ENCODE measurements around the gene IL1R1. TPM values are rescaled to one million over a fixed set of nuclear protein-coding genes. Genes with fewer than 3 reads are reported as not detected.
A peak's percentile ranks its signal among the peaks of the same experiment; 100 is the strongest.

IL1R1 gene
- total RNA-seq, 4 donors from 2014 or later = 20.0 to 157 (median 38.9) TPM

DNA sequence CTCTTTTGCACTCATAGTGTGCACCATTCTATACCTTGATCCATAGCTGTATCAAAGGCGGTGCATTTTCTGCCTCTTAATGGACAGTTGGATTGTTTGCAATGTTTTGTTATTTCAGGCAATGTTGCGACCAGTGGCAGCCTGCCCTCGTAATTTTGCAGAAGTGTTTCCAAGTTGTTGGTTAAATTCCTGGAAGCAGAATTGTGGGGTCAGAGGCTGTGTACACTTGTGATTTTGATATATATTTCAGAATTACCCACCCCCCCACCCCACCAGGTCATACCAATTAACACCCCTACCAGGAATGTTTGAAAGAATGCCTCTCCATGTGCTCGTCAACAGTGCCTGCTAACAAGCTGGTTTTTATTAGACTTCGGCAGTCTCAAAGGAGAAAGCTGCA is 32.4 kb upstream of the IL1R1 start:
- Histone ChIP-seq H3K4me3 (no peak overlapping the region), H3K9me3 (no peaks in the 10 kb centered on the region), H3K36me3 (no peaks in the 10 kb centered on the region), H3K4me1 (no peaks in the 10 kb centered on the region), H3K27me3 (no peaks in the 10 kb centered on the region), H3K27ac (no peak overlapping the region)
- DNase-seq = no peak
- TF ChIP-seq, protein P1, sequence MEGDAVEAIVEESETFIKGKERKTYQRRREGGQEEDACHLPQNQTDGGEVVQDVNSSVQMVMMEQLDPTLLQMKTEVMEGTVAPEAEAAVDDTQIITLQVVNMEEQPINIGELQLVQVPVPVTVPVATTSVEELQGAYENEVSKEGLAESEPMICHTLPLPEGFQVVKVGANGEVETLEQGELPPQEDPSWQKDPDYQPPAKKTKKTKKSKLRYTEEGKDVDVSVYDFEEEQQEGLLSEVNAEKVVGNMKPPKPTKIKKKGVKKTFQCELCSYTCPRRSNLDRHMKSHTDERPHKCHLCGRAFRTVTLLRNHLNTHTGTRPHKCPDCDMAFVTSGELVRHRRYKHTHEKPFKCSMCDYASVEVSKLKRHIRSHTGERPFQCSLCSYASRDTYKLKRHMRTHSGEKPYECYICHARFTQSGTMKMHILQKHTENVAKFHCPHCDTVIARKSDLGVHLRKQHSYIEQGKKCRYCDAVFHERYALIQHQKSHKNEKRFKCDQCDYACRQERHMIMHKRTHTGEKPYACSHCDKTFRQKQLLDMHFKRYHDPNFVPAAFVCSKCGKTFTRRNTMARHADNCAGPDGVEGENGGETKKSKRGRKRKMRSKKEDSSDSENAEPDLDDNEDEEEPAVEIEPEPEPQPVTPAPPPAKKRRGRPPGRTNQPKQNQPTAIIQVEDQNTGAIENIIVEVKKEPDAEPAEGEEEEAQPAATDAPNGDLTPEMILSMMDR (IDR thresholded peaks at IDR 0.05) = no peak
- TF ChIP-seq POLR2A (IDR thresholded peaks at IDR 0.05) = no peak

DNA sequence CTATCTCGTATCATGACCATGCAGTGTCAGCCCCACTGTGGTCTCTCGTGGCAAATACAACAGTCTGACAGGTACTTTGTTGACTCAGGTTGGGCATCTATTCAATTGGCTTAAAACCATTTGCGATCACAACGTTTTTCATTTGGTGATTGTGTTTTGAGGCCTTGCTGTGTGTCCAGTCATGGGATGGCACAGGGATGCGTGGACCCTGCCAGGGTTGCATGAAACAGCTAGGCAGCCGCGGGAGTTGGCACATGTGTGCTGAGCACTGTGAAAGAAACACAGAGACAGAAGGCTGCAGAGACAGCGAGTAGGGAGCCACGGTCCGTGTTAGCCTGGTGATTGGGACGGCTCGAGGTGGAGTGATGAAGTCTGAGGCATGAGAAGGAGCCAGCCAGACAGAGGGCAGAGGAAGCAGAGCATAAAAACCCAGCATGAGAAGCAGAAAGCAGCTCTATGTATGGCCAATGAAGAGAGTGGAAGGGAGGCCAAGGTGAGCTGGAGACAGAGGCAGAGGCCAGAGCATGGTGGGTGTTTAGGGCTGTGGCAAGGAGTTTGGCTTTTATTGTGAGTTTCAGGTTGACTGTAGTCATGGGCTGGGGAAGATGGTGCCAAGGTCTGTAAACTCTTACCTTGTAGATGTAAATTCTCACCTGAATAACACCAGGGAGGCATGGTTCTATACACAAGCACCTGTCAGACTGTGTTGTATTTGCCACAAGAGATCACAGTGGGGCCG is 31.8 kb upstream of the IL1R1 start:
- Histone ChIP-seq H3K4me1 (no peaks in the 10 kb centered on the region), H3K27ac (no peak overlapping the region), H3K9me3 (no peaks in the 10 kb centered on the region), H3K36me3 (no peaks in the 10 kb centered on the region), H3K4me3 (no peak overlapping the region), H3K27me3 (no peaks in the 10 kb centered on the region)
- no peak for DNase-seq
- TF ChIP-seq, protein P1 (IDR thresholded peaks at IDR 0.05) = no peak
- TF ChIP-seq POLR2A (IDR thresholded peaks at IDR 0.05) = no peak

DNA sequence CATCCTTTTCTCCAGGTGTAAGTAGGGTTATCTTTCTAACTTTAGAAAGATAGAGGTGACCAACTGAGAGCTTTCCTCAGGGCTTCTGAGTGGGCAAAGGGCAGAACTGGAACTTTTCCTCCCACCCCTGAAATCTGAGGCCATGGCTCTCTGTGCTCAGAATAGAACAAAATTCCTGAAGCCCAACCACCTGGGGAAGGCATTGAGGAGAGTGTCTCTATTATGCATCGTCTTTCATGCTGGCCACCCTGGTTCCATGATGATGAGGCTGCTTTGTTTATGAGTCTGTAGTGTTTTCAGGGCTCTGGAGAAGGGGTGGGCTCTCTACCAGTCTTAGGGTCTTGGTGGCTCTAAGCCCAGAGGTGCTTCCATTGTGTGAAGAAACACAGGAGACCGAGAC is 30.7 kb upstream of the IL1R1 start:
- Histone ChIP-seq H3K27ac (peak overlapping the region in 1 of 4 donors; percentile 10), H3K27me3 (no peaks in the 10 kb centered on the region)

DNA sequence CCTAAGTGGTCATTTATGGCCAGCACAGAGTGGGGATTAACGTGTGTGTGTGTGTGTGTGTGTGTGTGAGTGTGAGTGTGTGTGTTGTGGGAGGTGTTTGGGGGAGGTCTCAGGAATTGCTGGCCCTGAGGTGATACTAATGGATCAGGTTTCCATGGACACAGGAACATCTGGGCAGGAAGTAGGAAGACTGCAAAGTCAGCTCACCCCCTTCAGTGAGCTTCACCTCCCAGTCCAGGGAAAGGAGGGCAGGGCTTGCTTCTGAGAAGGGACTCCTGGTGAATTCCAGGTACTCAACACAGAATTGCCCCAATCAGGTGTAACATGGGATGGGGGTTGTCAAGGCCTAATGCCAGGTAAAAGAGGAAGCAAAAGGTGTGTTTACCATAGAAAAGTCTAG is 30.3 kb upstream of the IL1R1 start:
- Histone ChIP-seq H3K27me3 (no peaks in the 10 kb centered on the region), H3K9me3 (no peaks in the 10 kb centered on the region), H3K4me1 (no peaks in the 10 kb centered on the region), H3K4me3 (no peak overlapping the region), H3K27ac (peak overlapping the region in 1 of 4 donors; percentile 10), H3K36me3 (no peaks in the 10 kb centered on the region)
- TF ChIP-seq, protein P1 (IDR thresholded peaks at IDR 0.05) = no peak
- no peak for TF ChIP-seq POLR2A (IDR thresholded peaks at IDR 0.05)
- DNase-seq = no peak

More for the DNA sequence above, 30.7 kb upstream of the IL1R1 start:
- TF ChIP-seq POLR2A (IDR thresholded peaks at IDR 0.05) = no peak
- TF ChIP-seq, protein P1 (IDR thresholded peaks at IDR 0.05) = no peak
- H3K36me3 ChIP-seq = no peaks in the 10 kb centered on the region
- H3K9me3 ChIP-seq = no peaks in the 10 kb centered on the region
- H3K4me1 ChIP-seq = no peaks in the 10 kb centered on the region
- H3K4me3 ChIP-seq = no peak overlapping the region
- DNase-seq = no peak

DNA sequence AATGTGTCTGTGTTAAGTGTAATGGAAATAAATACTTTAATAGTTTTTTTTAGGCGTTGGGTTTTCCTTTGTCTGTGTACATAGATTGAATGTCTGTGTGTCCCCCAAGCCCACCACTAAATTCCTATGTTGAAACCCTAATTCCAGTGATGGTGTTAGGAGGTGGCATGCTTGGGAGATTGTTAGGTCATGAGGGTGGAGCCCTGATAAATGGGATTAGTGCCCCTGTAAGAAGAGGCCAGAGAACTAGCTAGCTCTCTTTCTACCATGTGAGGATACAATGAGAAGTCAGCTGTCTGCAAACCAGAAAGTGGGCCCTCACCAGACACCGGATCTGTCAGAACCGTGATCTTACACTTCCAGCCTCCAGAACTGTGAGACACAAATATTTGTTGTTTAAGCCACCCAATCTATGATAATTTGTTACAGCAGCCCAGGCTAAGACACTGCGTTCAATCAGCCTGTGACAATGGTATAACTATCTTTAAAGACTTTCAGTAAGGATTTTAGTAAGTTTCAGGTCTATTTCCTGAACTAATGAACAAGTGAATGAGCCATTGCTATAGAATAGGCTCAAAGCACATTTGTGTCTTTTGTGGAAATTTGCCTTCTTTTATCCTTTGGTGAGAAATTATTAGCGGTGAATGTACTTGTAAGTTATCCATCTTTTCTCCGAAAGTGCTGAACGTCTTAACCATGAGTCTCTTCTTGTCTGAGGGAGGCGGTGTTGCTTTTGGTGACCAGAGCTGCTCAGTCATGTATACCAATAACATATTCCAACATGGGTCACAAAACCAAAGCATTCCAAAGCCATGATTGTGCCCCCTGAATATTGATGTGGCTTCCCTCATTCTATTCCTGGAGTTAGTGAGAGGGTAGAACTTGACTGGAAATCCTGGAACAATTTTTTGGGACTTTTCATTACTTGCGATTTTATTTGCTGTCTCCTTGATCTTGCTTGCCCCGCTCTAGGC is 29.6 kb upstream of the IL1R1 start:
- no peaks in the 10 kb centered on the region for H3K36me3 ChIP-seq
- no peaks in the 10 kb centered on the region for H3K27me3 ChIP-seq
- no peaks in the 10 kb centered on the region for H3K9me3 ChIP-seq
- no peak overlapping the region for H3K4me3 ChIP-seq
- H3K4me1 ChIP-seq = no peaks in the 10 kb centered on the region
- no peak for DNase-seq
- TF ChIP-seq, protein P1 (IDR thresholded peaks at IDR 0.05) = no peak
- H3K27ac ChIP-seq = no peak overlapping the region
